ENCODE results near the gene CD47. TPM values are rescaled to one million over a fixed set of nuclear protein-coding genes. Genes with fewer than 3 reads are reported as not detected.

CD47 gene
- total RNA-seq, 1 donor from 2014 or later, result 184 TPM

DNA sequence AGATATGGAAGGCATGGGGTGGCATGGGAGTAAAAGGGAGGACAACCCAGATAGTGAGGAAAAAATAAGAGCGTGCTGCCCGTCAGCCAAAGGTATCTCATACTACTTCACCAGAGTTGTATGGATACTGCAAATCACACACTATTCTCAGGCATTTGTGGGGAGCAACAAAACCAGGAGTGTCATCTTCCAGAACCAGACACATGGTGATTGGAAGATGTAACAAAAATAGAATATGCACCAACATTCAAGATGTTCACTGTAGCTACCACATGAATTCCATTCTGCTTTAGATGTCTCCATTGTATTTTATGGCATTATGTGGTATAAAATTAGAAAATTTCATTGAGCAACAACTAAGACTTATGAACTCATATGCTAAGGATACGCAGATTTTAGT, 34.9 kb downstream of the CD47 start:
- H3K36me3 Mint-ChIP-seq (ENCODE audit: low read depth), result peaks cover 78% of the 10 kb centered on the region
- no peaks in the 10 kb centered on the region for H3K27me3 Mint-ChIP-seq
- H3K4me3 Mint-ChIP-seq, result no peak overlapping the region
- no peak for DNase-seq
- ChIA-PET POLR2A (no interaction called here), CTCF (interaction anchor here (1.3 kb wide), 1 partner anchor 266 kb away, joined by 3 read pairs; no protein-coding TSS in a partner anchor)
- TF ChIP-seq, protein P1, sequence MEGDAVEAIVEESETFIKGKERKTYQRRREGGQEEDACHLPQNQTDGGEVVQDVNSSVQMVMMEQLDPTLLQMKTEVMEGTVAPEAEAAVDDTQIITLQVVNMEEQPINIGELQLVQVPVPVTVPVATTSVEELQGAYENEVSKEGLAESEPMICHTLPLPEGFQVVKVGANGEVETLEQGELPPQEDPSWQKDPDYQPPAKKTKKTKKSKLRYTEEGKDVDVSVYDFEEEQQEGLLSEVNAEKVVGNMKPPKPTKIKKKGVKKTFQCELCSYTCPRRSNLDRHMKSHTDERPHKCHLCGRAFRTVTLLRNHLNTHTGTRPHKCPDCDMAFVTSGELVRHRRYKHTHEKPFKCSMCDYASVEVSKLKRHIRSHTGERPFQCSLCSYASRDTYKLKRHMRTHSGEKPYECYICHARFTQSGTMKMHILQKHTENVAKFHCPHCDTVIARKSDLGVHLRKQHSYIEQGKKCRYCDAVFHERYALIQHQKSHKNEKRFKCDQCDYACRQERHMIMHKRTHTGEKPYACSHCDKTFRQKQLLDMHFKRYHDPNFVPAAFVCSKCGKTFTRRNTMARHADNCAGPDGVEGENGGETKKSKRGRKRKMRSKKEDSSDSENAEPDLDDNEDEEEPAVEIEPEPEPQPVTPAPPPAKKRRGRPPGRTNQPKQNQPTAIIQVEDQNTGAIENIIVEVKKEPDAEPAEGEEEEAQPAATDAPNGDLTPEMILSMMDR (IDR thresholded peaks at IDR 0.05), result no peak
- H3K9me3 Mint-ChIP-seq, result no peaks in the 10 kb centered on the region
- peak overlapping the region; percentile 22 for H3K27ac Mint-ChIP-seq
- intact Hi-C loops (cut with micrococcal nuclease), result loop anchor here (2.0 to 10.0 kb wide), 2 partner anchors 15 to 821 kb away; no protein-coding TSS in a partner anchor
- no peak for ATAC-seq (ENCODE audit: low read depth)
- H3K4me1 Mint-ChIP-seq, result peaks cover 61% of the 10 kb centered on the region

- Mint-ChIP-seq H3K4me1 (peaks cover 51% of the 10 kb centered on the region), H3K36me3 (ENCODE audit: low read depth) (peaks cover 74% of the 10 kb centered on the region), H3K27me3 (no peaks in the 10 kb centered on the region), H3K27ac (no peak overlapping the region), H3K4me3 (no peak overlapping the region), H3K9me3 (no peaks in the 10 kb centered on the region)
- CTCF ChIA-PET, result no interaction called here
- intact Hi-C loops (cut with micrococcal nuclease), result loop anchor here (10.0 kb wide), 1 partner anchor 820 kb away; no protein-coding TSS in a partner anchor
- ATAC-seq (ENCODE audit: low read depth), result no peak
- TF ChIP-seq, protein P1 (IDR thresholded peaks at IDR 0.05), result no peak
- DNase-seq, result no peak
- POLR2A ChIA-PET, result interaction anchor here (0.7 kb wide), 1 partner anchor 258 kb away, joined by 3 read pairs; no protein-coding TSS in a partner anchor
These were observed 35.9 kb downstream of the CD47 start for GRCh38 chr3:108054935-108055334.

DNA sequence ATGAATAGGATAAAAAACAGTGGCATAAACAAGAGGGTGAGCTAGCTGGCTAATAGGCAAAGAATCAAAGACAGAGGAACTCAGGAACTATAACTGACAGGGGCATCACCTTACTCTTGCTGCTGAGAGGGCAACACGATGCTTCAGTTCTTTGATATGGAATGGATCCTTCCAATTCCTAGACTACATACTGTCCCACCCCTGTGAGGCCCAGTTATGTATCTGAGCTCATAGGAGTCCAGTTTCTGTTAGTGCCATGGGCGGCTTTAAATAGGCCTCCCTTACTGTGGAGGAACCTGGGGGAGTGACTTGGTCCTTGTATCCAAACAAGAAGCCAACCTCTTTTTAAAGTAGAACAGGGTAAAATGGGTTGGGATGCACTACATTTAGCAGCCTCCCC, 37.3 kb downstream of the CD47 start:
- ChIA-PET CTCF (interaction anchor here (0.8 to 1.4 kb wide), 3 partner anchors 10 to 269 kb away, joined by 3 to 5 read pairs (median 3); no protein-coding TSS in a partner anchor), POLR2A (interaction anchor here (0.6 to 0.7 kb wide), 2 partner anchors 14 to 36 kb away, joined by 3 read pairs; no protein-coding TSS in a partner anchor)
- peak overlapping the region; percentile 59 for H3K27ac Mint-ChIP-seq
- ATAC-seq (ENCODE audit: low read depth) (no peak), DNase-seq (no peak)
- no peak overlapping the region for H3K4me3 Mint-ChIP-seq
- intact Hi-C loops (cut with micrococcal nuclease), result loop anchor here (10.0 kb wide), 1 partner anchor 819 kb away; no protein-coding TSS in a partner anchor
- peaks cover 76% of the 10 kb centered on the region for H3K36me3 Mint-ChIP-seq (ENCODE audit: low read depth)
- no peaks in the 10 kb centered on the region for H3K9me3 Mint-ChIP-seq
- TF ChIP-seq, protein P1 (IDR thresholded peaks at IDR 0.05), result no peak
- H3K4me1 Mint-ChIP-seq, result peaks cover 44% of the 10 kb centered on the region
- H3K27me3 Mint-ChIP-seq, result no peaks in the 10 kb centered on the region

DNA sequence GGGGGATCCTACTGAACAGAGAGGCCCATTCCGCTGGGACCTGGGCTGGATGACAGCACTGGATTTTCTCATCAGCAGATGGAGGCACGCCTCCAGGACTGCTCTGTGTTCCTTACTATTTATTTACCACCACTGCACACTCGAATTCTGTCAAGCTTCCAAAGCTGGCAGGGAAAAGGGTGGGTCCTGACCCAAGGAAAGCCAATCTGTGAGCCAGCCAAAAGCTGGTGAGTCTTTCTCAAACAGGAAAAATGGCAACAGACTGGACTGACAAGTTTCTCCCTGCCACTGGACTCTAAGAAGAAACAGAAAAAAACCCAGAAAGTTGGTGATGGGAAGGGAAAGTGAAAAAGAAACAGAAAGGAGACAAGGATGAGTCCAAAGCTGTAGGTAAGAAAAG, 37.8 kb downstream of the CD47 start:
- CTCF ChIA-PET, result interaction anchor here (0.8 to 1.4 kb wide), 4 partner anchors 10 to 425 kb away, joined by 3 to 5 read pairs (median 4); no protein-coding TSS in a partner anchor
- DNase-seq, result no peak
- Mint-ChIP-seq H3K36me3 (ENCODE audit: low read depth) (peaks cover 73% of the 10 kb centered on the region), H3K27ac (peak overlapping the region; percentile 59), H3K27me3 (no peaks in the 10 kb centered on the region), H3K4me1 (peaks cover 40% of the 10 kb centered on the region), H3K4me3 (no peak overlapping the region), H3K9me3 (no peaks in the 10 kb centered on the region)
- intact Hi-C loops (cut with micrococcal nuclease), result loop anchor here (10.0 kb wide), 1 partner anchor 818 kb away; no protein-coding TSS in a partner anchor
- ATAC-seq (ENCODE audit: low read depth), result no peak
- TF ChIP-seq, protein P1 (IDR thresholded peaks at IDR 0.05), result no peak
- POLR2A ChIA-PET, result interaction anchor here (0.7 kb wide), 1 partner anchor 15 kb away, joined by 3 read pairs; no protein-coding TSS in a partner anchor

- Mint-ChIP-seq H3K27me3 (no peaks in the 10 kb centered on the region), H3K4me3 (no peak overlapping the region), H3K27ac (no peak overlapping the region), H3K9me3 (no peaks in the 10 kb centered on the region), H3K4me1 (peaks cover 31% of the 10 kb centered on the region), H3K36me3 (ENCODE audit: low read depth) (peaks cover 76% of the 10 kb centered on the region)
- DNase-seq, result no peak
- ChIA-PET POLR2A (interaction anchor here (0.6 kb wide), 1 partner anchor 74 kb away, joined by 3 read pairs; no protein-coding TSS in a partner anchor), CTCF (no interaction called here)
- TF ChIP-seq, protein P1 (IDR thresholded peaks at IDR 0.05), result no peak
- ATAC-seq (ENCODE audit: low read depth), result no peak
- intact Hi-C loops (cut with micrococcal nuclease), result loop anchor here (10.0 kb wide), 1 partner anchor 816 kb away; no protein-coding TSS in a partner anchor
These were observed 39.8 kb downstream of the CD47 start for GRCh38 chr3:108051005-108051404.
